Measurements from ENCODE around the gene RAB6C.
"Not testable (repeated sequence)": the region's sequence is repeated elsewhere in the genome, so short reads cannot be mapped to it uniquely, and the experiment has no call there.

RAB6C gene

GRCh38 chr2:129996657-129997237, 17.3 kb downstream of the RAB6C start:
- DNase-seq, result not testable (repeated sequence)

GRCh38 chr2:129998771-129999170, 19.3 kb downstream of the RAB6C start:
- DNase-seq, result not testable (repeated sequence)

- DNase-seq, result not testable (repeated sequence)
Observed at GRCh38 chr2:130005862-130006261, 26.4 kb downstream of the RAB6C start.

GRCh38 chr2:130016701-130017100, 37.2 kb downstream of the RAB6C start:
- DNase-seq, result not testable (repeated sequence)

- DNase-seq, result no peak
Observed at GRCh38 chr2:130019402-130019801, 39.9 kb downstream of the RAB6C start.

- not testable (repeated sequence) for DNase-seq
Observed at GRCh38 chr2:130020069-130020468, 40.6 kb downstream of the RAB6C start.

- DNase-seq, result not testable (repeated sequence)
Observed at GRCh38 chr2:130025931-130026330, 46.5 kb downstream of the RAB6C start.

Data from CD4-positive, alpha-beta T cell treated with Interleukin-4 for 4 hours (primary cell).